GM19023 (cell line): ENCODE data around the gene HELZ.
"Not testable (repeated sequence)": the region's sequence is repeated elsewhere in the genome, so short reads cannot be mapped to it uniquely, and the experiment has no call there.

Source experiments
- ATAC-seq: cut with Tn5 transposase; IDR thresholded peaks from one replicate; pipeline ENCODE4 v1.9.1; 2021; ENCODE audit warnings: mild to moderate bottlenecking, moderate library complexity; ENCODE audit not compliant: unreplicated experiment

HELZ gene

GRCh38 chr17:67148352-67148751 is 96.6 kb downstream of the HELZ start:
- ATAC-seq: no peak

- no peak for ATAC-seq
These were observed 99.7 kb downstream of the HELZ start for GRCh38 chr17:67145183-67145805.

GRCh38 chr17:67143318-67143717 is 101.7 kb downstream of the HELZ start:
- no peak for ATAC-seq

- ATAC-seq: not testable (repeated sequence)
These were observed 103.0 kb downstream of the HELZ start for GRCh38 chr17:67142030-67142429.

- ATAC-seq: no peak
These were observed 105.0 kb downstream of the HELZ start for GRCh38 chr17:67139784-67140665.

GRCh38 chr17:67139289-67139688 is 105.7 kb downstream of the HELZ start:
- no peak for ATAC-seq

GRCh38 chr17:67138392-67138791 is 106.6 kb downstream of the HELZ start:
- ATAC-seq: no peak

- ATAC-seq: no peak
These were observed 107.1 kb downstream of the HELZ start for GRCh38 chr17:67137860-67138259.

- ATAC-seq: no peak
These were observed 108.0 kb downstream of the HELZ start for GRCh38 chr17:67137026-67137370.

GRCh38 chr17:67136191-67137025 is 108.6 kb downstream of the HELZ start:
- no peak for ATAC-seq

- no peak for ATAC-seq
These were observed 111.8 kb downstream of the HELZ start for GRCh38 chr17:67133161-67133560.

GRCh38 chr17:67132366-67132765 is 112.6 kb downstream of the HELZ start:
- ATAC-seq: no peak

- no peak for ATAC-seq
These were observed 114.2 kb downstream of the HELZ start for GRCh38 chr17:67130768-67131167.

GRCh38 chr17:67129283-67129682 is 115.7 kb downstream of the HELZ start:
- no peak for ATAC-seq

- no peak for ATAC-seq
These were observed 116.3 kb downstream of the HELZ start for GRCh38 chr17:67128700-67129099.

GRCh38 chr17:67127925-67128324 is 117.1 kb downstream of the HELZ start:
- no peak for ATAC-seq

- ATAC-seq: no peak
These were observed 118.0 kb downstream of the HELZ start for GRCh38 chr17:67126983-67127382.

- not testable (repeated sequence) for ATAC-seq
These were observed 118.5 kb downstream of the HELZ start for GRCh38 chr17:67126543-67126942.

GRCh38 chr17:67125924-67126323 is 119.1 kb downstream of the HELZ start:
- ATAC-seq: no peak

GRCh38 chr17:67125417-67125816 is 119.6 kb downstream of the HELZ start:
- ATAC-seq: no peak

- ATAC-seq: no peak
These were observed 120.4 kb downstream of the HELZ start for GRCh38 chr17:67124450-67125148.
